ENCODE measurements around the gene PIERCE2.
"Not testable (repeated sequence)": the region's sequence is repeated elsewhere in the genome, so short reads cannot be mapped to it uniquely, and the experiment has no call there.

The PIERCE2 gene, protein sequence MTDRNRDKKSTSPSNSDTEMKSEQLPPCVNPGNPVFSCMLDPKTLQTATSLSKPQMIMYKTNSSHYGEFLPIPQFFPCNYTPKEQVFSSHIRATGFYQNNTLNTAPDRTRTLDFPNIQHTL

DNA sequence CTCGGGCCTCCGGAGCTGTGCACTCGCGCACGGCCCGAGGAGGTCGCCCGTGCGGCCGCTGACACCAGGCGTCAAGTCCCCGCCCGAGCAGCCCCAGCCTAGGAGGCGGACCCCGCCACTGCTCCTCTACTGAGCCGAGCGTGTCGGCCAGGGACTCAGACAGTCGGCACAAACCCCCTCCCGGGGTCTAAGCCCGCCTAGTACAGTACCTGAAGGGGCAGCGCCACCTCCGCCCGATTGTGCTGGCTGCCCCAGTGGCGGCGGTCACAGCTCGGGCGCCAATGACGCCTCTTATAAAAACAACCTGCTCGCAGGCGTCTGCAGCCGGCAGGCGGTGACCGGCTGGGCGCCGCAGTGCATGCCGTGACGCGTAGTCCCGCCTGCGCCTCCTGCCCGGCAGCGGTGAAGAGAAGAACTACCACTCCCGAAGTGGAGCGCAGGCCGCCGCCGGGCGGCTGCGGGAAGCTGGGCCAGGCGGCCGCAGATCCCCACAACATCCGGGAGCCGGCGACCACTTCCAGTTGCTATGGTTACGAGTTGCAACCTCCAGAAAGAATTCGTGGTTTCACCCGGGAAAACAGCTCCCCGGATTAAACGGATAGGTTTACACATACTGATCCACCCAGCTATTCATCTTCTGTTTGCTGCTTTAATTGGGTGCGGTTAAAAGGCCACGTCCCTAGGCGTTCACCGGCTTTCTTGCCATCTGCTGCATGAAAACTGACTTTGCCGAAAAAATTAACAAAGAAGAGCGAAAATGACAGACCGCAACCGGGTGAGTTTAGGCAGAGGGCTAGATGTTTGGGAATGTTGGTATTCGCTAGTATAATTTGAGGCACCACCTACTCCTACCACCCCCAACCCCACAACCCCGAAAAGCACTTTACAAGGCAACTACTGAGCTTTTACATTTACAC is at the start of gene PIERCE2, which contains the start of gene CCPG1:
Gene PIERCE2 (plus strand): TSS at position 484 of the 917 bp plus-strand sequence. CDS start 274 bp downstream, at position 758.
Gene CCPG1 (minus strand): TSS at position 348 of the 917 bp plus-strand sequence. CDS start 18,935 bp downstream, outside the sequence.
- DNase-seq = peak; percentile 93 to 94

DNA sequence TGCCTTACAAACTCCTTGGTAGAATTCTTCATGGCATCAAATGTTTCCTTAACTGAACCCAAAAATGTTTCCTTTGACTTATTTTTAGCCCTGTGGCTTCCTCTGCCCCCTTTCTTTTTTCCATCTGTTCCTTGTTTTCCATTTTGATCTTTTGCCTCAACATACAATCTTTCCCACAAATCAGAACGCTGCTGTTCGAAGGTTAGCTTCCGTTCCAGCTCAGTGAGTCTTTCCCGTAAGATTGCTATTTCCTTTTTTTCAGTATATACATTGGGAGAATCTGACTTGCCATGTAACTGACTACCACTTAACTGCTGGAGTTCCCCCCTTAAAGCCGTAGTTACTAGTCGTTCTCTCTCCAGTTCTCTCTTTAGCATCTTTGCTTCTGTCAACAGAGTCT is 48.0 kb upstream of the PIERCE2 start:
- no peak for DNase-seq

DNA sequence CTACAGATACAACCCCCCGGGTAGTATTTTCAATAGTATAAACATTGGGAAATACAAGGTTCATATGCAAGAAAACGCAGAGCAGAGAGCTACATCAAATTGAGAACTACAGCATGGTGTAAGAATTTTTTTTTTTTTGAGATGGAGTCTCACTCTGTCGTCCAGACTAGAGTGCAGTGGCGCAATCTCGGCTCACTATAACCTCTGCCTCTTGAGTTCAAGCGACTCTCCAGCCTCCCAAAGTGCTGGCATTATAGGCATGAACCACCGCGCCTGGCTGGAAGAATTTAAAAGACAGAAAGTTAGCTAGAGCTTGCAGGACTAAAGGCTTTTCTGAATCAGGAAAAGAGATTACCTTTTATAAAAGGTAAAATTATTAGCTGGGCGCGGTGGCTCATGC is 47.2 kb upstream of the PIERCE2 start:
- DNase-seq = no peak

DNA sequence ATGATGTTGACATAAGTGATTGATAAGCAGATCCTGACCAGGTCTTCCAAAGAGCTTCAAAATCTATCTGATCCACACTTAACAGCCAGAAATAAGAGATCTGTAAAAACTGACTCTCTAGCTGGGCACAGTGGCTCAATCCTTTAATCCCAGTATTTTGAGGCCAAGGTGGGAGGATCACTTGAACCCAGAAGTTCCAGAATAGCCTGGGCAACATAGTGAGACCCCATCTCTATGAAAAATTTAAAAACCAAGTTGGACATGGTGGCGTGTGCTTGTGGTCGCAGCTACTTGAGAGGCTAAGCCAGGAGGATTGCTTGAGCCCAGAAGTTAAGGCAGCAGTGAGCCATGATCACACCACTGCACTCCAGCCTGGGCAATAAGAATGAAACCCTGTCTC is 45.7 kb upstream of the PIERCE2 start:
- DNase-seq = no peak

DNA sequence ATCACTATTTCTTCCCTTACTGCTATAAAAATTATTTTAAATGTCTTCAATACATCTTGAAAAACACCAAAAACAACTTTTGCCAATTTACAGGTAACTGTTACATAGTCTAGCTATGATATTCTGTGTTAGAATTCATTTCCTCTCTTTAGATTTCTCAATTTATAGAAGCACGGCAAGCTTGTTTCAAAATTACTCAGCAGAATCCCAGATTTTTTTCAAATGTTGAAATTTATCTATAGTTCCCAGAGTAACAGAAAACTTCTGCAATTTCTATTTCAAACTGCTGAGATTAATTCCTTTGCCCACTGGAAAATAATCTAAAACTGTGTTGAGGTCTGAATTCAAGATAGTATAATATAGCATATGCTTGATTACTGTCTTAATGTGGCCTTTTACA is 41.3 kb upstream of the PIERCE2 start:
- DNase-seq = no peak

DNA sequence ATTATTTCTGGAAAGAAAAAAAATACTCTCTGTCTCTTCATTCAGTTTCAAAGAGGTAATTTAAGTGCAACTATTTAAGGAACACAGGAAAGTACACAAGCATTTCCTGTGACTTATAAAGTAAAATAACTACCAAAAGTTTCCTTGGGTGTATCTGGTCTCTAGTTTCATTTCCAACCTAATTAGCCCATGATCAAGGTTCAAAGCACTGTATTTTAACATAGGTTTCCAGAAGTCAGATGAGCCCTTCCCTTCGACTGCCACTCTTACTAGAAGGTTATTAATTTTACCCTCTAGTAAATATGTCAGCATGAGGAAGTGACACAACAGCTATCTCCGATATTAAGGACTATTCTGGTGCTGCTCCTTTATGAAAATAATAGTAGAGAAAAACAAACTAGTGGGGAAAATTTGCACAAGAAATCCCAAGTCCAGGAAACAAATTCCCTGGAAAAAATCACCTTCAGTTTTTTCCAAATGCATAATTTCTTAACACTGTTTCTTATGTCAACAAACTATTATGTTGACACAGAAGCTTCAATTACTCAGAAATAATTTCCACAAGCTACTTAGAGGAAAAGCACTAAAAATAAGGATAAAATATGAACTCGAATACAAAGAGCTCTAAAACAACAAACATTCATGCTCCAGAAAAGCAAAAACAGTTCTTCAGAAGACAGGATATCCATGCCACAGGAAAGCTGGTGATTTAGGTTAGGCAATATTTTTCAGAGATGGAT is 35.4 kb upstream of the PIERCE2 start:
- no peak for DNase-seq

DNA sequence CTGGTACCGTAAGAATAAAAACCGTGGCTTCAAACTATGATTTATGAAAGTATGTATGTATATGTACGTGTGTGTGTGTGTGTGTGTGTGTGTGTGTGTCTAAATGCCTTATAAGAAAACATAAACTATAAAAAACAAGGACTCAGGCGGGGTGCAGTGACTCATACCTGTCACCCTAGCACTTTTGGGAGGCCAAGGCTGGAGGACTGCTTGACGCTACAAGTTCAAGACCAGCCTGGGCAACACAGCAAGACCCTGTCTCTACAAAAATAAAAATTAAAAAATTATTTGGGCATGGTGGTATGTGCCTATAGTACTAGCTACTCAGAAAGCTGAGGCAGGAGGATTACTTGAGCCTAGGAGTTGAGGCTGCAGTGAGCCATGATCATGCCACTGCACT is 29.2 kb upstream of the PIERCE2 start:
- no peak for DNase-seq

DNA sequence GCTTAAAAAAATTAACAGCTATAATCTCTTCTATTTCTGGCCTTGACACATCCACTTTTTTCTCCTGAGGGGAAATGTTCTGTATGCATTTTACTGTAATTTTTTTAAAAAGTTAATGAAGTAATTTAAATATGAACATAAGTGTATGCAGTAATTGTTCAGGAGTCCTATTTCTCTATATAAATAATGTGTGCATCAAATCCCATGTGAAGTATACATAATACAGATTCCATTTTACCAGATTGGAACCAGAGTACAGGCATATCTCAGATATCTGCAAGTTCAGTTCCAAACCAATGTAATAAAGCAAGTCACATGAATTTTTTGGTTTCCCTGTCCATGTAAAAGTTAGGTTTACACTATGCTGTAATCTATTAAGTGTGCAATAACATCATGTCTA is 26.7 kb upstream of the PIERCE2 start:
- DNase-seq = no peak

DNA sequence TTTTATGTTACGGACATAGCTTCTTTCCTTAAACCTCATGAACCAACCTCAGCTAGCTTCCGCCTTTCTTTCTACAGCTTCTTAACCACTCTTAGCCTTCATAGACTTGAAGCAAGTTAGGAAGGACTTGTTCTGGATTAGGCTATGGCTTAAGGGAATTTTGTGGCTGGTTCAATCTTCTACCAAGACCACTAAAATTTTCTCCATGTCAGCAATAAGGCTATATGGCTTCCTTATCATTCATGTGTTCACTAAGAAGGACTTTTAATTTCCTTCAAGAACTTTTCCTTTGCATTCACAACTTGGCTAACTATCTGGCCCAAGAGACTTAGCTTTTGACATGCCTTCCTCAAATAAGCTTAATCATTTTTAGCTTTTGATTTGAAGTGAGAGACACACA is 24.6 kb upstream of the PIERCE2 start:
- DNase-seq = no peak

DNA sequence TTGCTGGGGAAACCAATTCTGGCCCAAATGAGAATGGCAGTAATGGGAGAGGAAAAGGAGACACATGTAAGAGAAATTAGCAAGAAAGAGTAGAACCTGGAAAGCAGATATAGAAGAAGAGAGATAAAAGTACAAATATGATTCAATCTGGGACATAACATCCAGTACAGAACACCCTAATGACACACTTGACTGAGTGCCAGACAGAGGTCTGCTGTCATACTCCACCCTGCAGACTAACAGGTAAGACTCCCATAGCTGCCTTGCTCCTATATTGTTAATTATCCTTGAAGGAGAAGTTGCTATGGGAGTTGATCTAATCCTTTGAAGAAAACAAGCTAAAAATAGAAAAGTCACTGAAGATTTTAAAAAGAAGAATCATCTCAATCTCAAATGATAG is 21.3 kb upstream of the PIERCE2 start:
- no peak for DNase-seq

DNA sequence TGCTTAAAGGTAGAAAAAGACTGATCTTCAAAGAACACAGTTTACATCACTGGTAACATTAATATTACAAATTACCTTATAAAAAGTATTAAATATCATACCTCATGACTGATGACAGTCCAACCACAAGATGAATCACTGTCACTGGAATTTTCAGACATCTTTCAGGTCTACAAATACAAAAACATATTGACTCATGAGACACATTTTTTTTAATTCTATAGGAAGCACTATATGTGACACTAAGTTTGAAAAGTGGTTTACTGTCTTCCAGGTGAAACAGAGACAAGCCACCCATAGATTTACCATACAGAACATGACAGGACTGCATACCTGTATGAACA is 19.1 kb upstream of the PIERCE2 start:
- DNase-seq = no peak

DNA sequence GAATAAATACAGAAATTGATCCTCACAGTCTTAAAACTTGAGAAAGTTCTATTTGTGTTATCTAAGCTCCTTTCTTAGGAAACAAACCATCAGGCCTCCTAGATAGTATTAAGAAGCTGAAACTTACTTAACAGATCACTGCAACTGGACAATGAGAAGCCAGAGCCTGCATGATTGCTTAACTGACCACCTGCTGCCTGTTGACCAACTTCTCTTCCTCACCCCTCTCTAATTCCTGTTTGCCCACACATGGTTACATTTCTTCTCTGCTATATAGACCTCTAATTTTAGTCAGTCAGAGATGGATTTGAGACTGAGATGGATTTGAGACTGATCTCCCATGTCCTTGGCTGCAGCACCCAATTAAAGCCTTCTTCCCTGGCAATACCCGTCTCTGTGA is 13.6 kb upstream of the PIERCE2 start:
- DNase-seq = no peak

DNA sequence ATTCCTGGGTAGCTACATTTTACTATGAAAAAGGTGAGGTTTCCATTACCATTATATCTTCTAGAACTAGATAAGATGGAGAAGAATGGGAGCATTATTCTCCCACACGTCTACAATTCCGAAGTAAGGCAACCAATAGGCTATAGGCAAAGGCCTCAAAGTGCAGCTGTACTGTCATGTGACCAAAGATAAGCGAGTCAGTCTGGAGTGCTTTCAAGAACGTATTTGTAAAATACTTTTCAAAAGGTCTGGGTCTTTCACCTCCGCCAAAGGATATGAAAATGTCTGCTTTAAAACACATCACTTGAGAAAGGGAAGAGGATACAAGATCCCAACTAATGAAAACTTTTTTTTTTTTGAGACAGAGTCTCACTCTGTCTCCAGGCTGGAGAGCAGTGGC is 10.1 kb upstream of the PIERCE2 start:
- DNase-seq = no peak

DNA sequence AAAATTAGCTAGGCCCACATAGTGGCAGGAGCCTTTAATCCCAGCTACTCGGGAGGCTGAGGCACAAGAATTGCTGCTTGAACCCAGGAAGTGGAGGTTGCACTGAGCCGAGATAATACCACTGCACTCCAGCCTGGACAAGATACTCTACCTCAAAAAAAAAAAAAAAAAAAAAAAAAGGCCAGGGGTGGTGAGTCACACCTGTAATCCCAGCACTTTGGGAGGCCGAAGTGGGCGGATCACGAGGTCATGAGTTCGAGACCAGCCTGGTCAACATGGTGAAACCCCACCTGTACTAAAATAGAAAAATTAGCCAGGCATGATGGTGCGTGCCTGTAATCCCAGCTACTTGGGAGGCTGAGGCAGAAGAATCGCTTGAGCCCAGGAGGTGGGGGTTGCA is 8.2 kb upstream of the PIERCE2 start:
- not testable (repeated sequence) for DNase-seq

DNA sequence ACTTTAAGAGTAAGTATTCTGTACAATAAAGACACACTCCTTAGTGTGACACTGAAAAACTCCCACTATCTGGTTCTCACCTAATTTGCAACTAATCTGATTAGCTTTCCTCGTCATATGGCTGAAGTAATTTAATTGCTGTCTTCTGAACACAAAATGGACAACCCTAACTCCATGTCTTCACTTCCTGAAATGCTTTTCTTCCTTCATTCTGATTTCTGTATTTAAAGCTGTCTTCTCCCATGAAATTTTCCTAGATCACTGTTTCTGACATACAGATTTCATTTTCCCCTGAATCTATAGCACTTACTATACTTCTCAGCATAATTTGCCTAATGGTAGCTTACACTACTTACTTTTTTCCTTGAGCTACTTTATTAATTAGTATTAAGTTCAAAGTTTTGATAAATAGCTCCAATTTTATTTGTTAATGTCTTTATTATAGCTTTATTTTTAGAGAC is 6.5 kb upstream of the PIERCE2 start:
- no peak for DNase-seq

DNA sequence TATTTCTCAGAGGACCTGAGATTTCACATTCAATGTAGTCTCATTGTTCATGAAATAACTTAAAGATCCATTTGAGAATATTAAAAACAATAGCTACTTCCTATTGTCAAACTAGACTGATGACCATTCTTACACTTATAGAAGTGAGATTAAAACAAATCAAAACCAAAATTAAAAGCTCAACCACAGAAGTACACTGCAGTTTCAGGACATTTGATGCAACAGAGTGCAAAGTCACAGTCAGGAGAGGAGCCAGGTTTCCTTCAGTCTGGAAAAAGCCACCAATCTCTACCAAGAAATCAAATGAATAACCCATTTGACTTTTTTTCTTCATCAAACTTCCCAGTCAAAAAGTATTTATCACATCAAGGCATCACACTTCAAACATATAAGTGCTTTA is 5.6 kb upstream of the PIERCE2 start:
- no peak for DNase-seq

DNA sequence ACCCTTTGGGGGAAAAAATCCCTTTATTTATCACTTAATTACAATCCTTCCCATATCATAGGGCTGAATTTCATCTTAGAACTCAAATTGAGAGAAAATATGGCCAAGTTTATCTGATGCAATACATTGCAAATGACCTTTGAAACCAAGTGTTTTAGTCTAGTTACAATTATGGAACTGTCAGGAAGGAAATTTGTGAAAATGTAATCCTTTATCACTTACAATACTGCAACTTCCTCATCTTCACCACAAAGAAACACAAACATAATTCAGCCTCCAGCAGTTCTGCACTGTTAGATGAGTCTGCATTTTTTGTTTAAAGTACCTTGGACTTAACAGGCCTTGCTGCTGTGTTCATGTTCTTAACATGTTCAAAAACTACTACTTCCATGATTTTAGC is 4.8 kb upstream of the PIERCE2 start:
- DNase-seq = no peak

DNA sequence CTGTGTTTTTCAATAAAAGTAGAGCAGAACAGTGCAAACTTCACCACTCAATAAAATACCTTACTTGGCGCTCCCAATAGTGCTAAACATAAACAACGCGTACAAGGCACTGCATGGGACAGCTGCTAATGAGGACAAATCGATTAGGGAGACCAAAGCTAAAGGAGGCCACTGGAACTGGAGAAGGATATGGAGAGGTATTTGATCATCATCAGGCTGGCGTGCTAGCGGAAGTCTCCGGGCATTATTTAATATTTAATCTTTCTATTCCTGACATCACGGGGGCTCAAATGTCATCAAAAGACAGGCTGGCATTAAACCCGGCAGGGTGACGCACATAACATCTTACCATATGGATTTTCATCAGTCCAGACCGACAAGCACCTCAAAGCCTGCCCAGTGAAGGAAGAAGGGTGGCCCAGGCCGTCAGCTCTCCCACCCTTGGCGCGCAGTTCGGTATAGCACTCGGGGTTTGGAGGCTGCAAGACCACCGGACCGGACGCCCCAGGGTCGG is 740 bp upstream of the PIERCE2 start:
- DNase-seq = no peak

DNA sequence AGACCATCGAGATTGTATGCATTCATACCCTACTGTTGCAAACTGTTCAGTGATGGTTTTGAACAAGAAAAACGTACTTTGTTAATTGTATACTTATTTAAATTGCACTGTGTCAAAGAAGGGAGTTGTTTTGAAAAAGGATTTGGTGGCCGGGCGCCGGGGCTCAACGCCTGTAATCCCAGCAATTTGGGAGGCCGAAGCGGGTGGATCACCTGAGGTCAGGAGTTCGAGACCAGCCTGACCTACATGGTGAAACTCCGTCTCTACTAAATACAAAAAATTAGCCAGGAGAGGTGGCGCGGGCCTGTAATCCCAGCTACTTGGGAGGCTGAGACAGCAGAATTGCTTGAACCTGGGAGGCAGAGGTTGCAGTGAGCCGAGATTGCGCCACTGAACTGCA is 681 bp downstream of the PIERCE2 start:
- not testable (repeated sequence) for DNase-seq

DNA sequence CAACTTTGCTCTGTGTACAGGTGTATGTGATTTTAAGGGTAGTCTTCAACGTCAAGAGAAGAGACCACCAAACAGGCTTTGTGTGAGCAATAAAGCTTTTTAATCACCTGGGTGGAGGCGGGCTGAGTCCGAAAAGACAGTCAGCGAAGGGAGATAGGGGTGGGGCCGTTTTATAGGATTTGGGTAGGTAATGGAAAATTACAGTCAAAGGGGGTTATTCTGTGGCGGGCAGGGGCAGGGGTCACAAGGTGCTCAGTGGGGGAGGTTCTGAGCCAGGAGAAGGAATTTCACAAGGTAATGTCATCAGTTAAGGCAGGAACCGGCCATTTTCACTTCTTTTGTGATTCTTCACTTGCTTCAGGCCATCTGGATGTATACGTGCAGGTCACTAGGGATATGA is 9.4 kb downstream of the PIERCE2 start:
- not testable (repeated sequence) for DNase-seq

DNA sequence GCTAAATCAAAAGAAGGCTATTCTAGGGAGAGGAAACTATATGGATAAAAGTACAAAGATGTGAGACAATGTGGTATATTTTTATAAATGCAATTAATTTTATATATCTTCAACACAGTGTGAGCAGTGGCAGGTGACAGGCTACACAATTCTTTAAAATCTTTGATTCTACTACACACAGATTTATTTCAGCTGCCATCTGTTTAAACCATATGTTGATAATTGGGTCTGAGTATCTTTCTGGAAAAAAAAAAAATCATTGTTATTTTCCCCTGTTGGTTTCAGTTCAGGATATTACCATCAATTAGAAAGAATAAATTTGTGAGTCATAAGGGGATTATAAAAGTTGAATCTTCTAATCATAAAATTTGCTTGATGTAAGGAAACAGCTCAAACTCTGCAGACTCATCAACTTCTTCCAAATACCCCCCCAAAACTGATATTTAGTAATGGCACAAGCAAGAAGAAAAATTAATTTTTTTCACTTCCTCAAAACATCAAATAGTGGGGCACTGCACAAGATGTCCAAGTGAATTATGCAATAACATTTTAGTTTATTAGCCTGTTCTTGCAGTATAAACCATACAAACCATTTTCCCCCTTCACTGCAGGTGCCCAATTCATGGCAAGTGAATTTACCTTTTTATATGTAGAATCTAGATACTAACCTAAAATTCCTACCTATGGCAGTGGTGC is 12.0 kb downstream of the PIERCE2 start:
- DNase-seq = no peak

DNA sequence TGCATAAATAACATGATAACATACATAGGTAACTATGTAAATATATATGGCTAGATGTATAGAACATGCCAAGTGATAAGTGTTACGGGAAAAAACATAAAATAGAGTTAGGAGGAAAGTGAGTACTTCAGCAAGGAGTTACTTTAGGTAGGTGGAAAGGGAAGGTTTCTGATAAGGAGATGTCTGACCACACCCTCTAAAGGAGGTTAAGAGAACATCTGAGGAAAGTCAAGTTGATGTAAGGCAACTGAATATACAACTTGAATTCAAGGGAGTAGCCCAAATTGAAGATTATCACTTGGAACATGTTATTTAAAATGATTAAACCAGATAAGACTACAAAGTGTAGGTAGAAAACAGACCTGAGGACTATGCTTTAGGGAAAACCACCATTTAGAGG is 13.8 kb downstream of the PIERCE2 start:
- no peak for DNase-seq
